GM23248 (cell line): Measurements from ENCODE around the gene LPP.

Experiments used
- EZH2 ChIP-seq: fragments of 200-600 bp; sonication (generic); IDR thresholded peaks from 2 replicates; pipeline ENCODE4 v1.6.1; 2018; ENCODE audit warnings: antibody characterized with exemption, mild to moderate bottlenecking; ENCODE audit not compliant: insufficient read depth, poor library complexity, severe bottlenecking
- EZH2phosphoT487 ChIP-seq: fragments of 200-600 bp; sonication (generic); IDR thresholded peaks from 2 replicates; pipeline ENCODE4 v1.6.1; 2018; ENCODE audit warnings: antibody characterized with exemption, moderate library complexity, mild to moderate bottlenecking, low read depth; ENCODE audit not compliant: insufficient read depth

- TF ChIP-seq EZH2phosphoT487 (no peak), EZH2 (no peak)
Observed at GRCh38 chr3:188246905-188247304, 92.9 kb downstream of the LPP start.
